ENCODE measurements around the gene ZNF358. TPM values are rescaled to one million over a fixed set of nuclear protein-coding genes. Genes with fewer than 3 reads are reported as not detected.

Gene ZNF358
- total and polyA plus RNA-seq, 2 of the 13 experiments (the other 11 are each of a cell fraction or from before 2014, with no cell fraction given) = 9.1 to 37.0 TPM

GRCh38 chr19:7492142-7492541 lies 23.8 kb upstream of the ZNF358 start:
- 16% methylated on average over 4 of the region's 4 CpGs for WGBS (ENCODE audit: low lambda C conversion rate)
- no TSS peak for BruUV-seq (replicated peaks)
- POLR2A ChIA-PET = no interaction called here
- Histone ChIP-seq H3K36me3 (replicated peaks in 1 of 2; ENCODE audit: control insufficient read depth in 1 of 2, insufficient read depth in 2 of 2, low read length in 2 of 2) (no peaks in the 10 kb centered on the region), H3K27me3 (ENCODE audit: control insufficient read depth in 1 of 2, insufficient read depth in 2 of 2, low read length in 2 of 2) (no peaks in the 10 kb centered on the region), H3K4me3 (replicated peaks in 1 of 3; ENCODE audit: insufficient read depth in 1 of 3, low read depth in 2 of 3, low read length in 3 of 3) (no peak overlapping the region), H2AFZ (ENCODE audit: low read length) (no peak overlapping the region), H3K79me2 (ENCODE audit: insufficient read depth, low read length) (no peaks in the 10 kb centered on the region), H3K9me3 (ENCODE audit: low read length) (no peaks in the 10 kb centered on the region), H3K27ac (ENCODE audit: extremely low read length, insufficient read depth, low read length) (no peak overlapping the region), H3K4me1 (ENCODE audit: insufficient read depth, low read length) (peaks cover 65% of the 10 kb centered on the region), H3K4me2 (ENCODE audit: low read depth, low read length) (0 out of 2 replicates have a peak overlapping the region, but pooled peaks have one; percentile 21), H4K20me1 (ENCODE audit: insufficient read depth, low read length) (no peaks in the 10 kb centered on the region), H3K9ac (ENCODE audit: insufficient read depth, low read depth, low read length) (no peak overlapping the region)
- CTCF ChIA-PET (ENCODE audit: low intra/inter-chr PET ratio, low total read pairs) = no interaction called here
- DNase-seq (ENCODE audit: low spot score) (no peak), FAIRE-seq (no peak), ATAC-seq (no peak)
- TF ChIP-seq, protein P1, sequence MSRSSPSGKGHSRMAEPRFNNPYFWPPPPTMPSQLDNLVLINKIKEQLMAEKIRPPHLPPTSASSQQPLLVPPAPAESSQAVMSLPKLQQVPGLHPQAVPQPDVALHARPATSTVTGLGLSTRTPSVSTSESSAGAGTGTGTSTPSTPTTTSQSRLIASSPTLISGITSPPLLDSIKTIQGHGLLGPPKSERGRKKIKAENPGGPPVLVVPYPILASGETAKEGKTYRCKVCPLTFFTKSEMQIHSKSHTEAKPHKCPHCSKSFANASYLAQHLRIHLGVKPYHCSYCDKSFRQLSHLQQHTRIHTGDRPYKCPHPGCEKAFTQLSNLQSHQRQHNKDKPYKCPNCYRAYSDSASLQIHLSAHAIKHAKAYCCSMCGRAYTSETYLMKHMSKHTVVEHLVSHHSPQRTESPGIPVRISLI (CRISPR knock-in tag; IDR thresholded peaks at IDR 0.05; ENCODE audit: borderline replicate concordance) = 0 out of 2 replicates have a peak, but pooled peaks have one; percentile 27
- peak; percentile 70 for TF ChIP-seq CREB1 (IDR thresholded peaks at IDR 0.05)
- no peak for TF ChIP-seq CREB1 (CRISPR knock-in tag; IDR thresholded peaks at IDR 0.05)
- no peak for TF ChIP-seq NFE2 (CRISPR knock-in tag; IDR thresholded peaks at IDR 0.05)
- no peak for TF ChIP-seq REL (CRISPR knock-in tag; conservative IDR thresholded peaks at IDR 0.05)
- TF ChIP-seq ZBTB21 (CRISPR knock-in tag; IDR thresholded peaks at IDR 0.05) = peak; percentile 36; the same call in 1 of the 2 replicates
- TF ChIP-seq CEBPB (IDR thresholded peaks at IDR 0.05; ENCODE audit: borderline replicate concordance, low read depth, low read length) = peak; percentile 13; the same call in 1 of the 2 replicates
- intact Hi-C loops (cut with micrococcal nuclease; ENCODE audit: unreplicated experiment) = loop anchor here (10.0 kb wide), 1 partner anchor 97 kb away; no protein-coding TSS in a partner anchor
- in situ Hi-C loops (cut with HindIII; ENCODE audit: extremely low pct_ligation_motif_present, low pct_unique_long_range_greater_than_20kb) = no loop called here

- H3K4me2 ChIP-seq (ENCODE audit: low read depth, low read length) = peak overlapping the region; percentile 21; the same call in 1 of the 2 replicates
- DNase-seq (ENCODE audit: low spot score) (no peak), ATAC-seq (no peak), FAIRE-seq (no peak)
- H3K4me1 ChIP-seq (ENCODE audit: insufficient read depth, low read length) = peaks cover 65% of the 10 kb centered on the region
- WGBS (ENCODE audit: low lambda C conversion rate) = 45% methylated on average over 11 of the region's 11 CpGs
- H3K27me3 ChIP-seq (ENCODE audit: control insufficient read depth in 1 of 2, insufficient read depth in 2 of 2, low read length in 2 of 2) = no peaks in the 10 kb centered on the region
- H3K36me3 ChIP-seq (replicated peaks in 1 of 2; ENCODE audit: control insufficient read depth in 1 of 2, insufficient read depth in 2 of 2, low read length in 2 of 2) = no peaks in the 10 kb centered on the region
- H3K9me3 ChIP-seq (ENCODE audit: low read length) = no peaks in the 10 kb centered on the region
- intact Hi-C loops (cut with micrococcal nuclease; ENCODE audit: unreplicated experiment) = loop anchor here (10.0 kb wide), 1 partner anchor 98 kb away; no protein-coding TSS in a partner anchor
- no peaks in the 10 kb centered on the region for H4K20me1 ChIP-seq (ENCODE audit: insufficient read depth, low read length)
- no peaks in the 10 kb centered on the region for H3K79me2 ChIP-seq (ENCODE audit: insufficient read depth, low read length)
- in situ Hi-C loops (cut with HindIII; ENCODE audit: extremely low pct_ligation_motif_present, low pct_unique_long_range_greater_than_20kb) = no loop called here
- POLR2A ChIA-PET = no interaction called here
- no peak overlapping the region for H2AFZ ChIP-seq (ENCODE audit: low read length)
- no peak overlapping the region for H3K9ac ChIP-seq (ENCODE audit: insufficient read depth, low read depth, low read length)
- H3K27ac ChIP-seq (ENCODE audit: extremely low read length, insufficient read depth, low read length) = no peak overlapping the region
- BruUV-seq (replicated peaks) = no TSS peak
- CTCF ChIA-PET (ENCODE audit: low intra/inter-chr PET ratio, low total read pairs) = no interaction called here
- H3K4me3 ChIP-seq (replicated peaks in 1 of 3; ENCODE audit: insufficient read depth in 1 of 3, low read depth in 2 of 3, low read length in 3 of 3) = no peak overlapping the region
- TF ChIP-seq ZNF33A (CRISPR knock-in tag; IDR thresholded peaks at IDR 0.05; ENCODE audit: borderline replicate concordance) (no peak), NCOA1 (CRISPR knock-in tag; IDR thresholded peaks at IDR 0.05) (no peak), XBP1 (CRISPR knock-in tag; IDR thresholded peaks at IDR 0.05) (no peak), ARHGAP35 (CRISPR knock-in tag; IDR thresholded peaks at IDR 0.05; ENCODE audit: borderline replicate concordance) (no peak)
- TF ChIP-seq, protein P2, sequence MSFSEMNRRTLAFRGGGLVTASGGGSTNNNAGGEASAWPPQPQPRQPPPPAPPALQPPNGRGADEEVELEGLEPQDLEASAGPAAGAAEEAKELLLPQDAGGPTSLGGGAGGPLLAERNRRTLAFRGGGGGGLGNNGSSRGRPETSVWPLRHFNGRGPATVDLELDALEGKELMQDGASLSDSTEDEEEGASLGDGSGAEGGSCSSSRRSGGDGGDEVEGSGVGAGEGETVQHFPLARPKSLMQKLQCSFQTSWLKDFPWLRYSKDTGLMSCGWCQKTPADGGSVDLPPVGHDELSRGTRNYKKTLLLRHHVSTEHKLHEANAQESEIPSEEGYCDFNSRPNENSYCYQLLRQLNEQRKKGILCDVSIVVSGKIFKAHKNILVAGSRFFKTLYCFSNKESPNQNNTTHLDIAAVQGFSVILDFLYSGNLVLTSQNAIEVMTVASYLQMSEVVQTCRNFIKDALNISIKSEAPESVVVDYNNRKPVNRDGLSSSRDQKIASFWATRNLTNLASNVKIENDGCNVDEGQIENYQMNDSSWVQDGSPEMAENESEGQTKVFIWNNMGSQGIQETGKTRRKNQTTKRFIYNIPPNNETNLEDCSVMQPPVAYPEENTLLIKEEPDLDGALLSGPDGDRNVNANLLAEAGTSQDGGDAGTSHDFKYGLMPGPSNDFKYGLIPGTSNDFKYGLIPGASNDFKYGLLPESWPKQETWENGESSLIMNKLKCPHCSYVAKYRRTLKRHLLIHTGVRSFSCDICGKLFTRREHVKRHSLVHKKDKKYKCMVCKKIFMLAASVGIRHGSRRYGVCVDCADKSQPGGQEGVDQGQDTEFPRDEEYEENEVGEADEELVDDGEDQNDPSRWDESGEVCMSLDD (CRISPR knock-in tag; IDR thresholded peaks at IDR 0.05; ENCODE audit: borderline replicate concordance) = no peak
These were observed 23.3 kb upstream of the ZNF358 start for GRCh38 chr19:7492558-7492957.

Measured in HepG2 (cell line).